ENCODE data around the gene TEX11. TPM values are rescaled to one million over a fixed set of nuclear protein-coding genes. Genes with fewer than 3 reads are reported as not detected.
"Not testable (repeated sequence)": the region's sequence is repeated elsewhere in the genome, so short reads cannot be mapped to it uniquely, and the experiment has no call there.

The TEX11 gene
- total and polyA plus RNA-seq, 11 donors, result not detected

GRCh38 chrX:70577442-70577841, 331.1 kb downstream of the TEX11 start:
- no peak for DNase-seq
- no peak for ATAC-seq
- Histone ChIP-seq H3K27me3 (no peaks in the 10 kb centered on the region), H3K36me3 (no peaks in the 10 kb centered on the region), H3K27ac (no peak overlapping the region), H3K9me3 (peaks cover 0 to 19% (median 0%) of the 10 kb centered on the region in 12 donors), H3K4me1 (no peaks in the 10 kb centered on the region), H3K4me3 (no peak overlapping the region)
- WGBS, 4 donors, result 73 to 87% (median 80%) methylated on average over 4 of the region's 4 CpGs
- TF ChIP-seq CTCF (IDR thresholded peaks at IDR 0.05), result no peak
- TF ChIP-seq POLR2A (IDR thresholded peaks at IDR 0.05), result no peak
- intact Hi-C loops (cut with DNase I), result no loop called here

GRCh38 chrX:70569922-70570576, 338.5 kb downstream of the TEX11 start:
- H3K27me3 ChIP-seq; ATAC-seq; DNase-seq; intact Hi-C loops (cut with DNase I); H3K9me3 ChIP-seq; H3K36me3 ChIP-seq; H3K4me1 ChIP-seq; H3K27ac ChIP-seq; H3K4me3 ChIP-seq: not testable (repeated sequence)
- WGBS, 4 donors, result 87 to 90% (median 88%) methylated on average over 17 to 21 of the region's 21 CpGs

GRCh38 chrX:70554948-70555347, 353.6 kb downstream of the TEX11 start:
- H3K4me3 ChIP-seq, result no peak overlapping the region
- H3K36me3 ChIP-seq, result no peaks in the 10 kb centered on the region
- peaks cover 0 to 9% (median 0%) of the 10 kb centered on the region in 12 donors for H3K9me3 ChIP-seq
- ATAC-seq (no peak), DNase-seq (no peak)
- H3K27me3 ChIP-seq, result no peaks in the 10 kb centered on the region
- TF ChIP-seq CTCF (IDR thresholded peaks at IDR 0.05) (no peak), POLR2A (IDR thresholded peaks at IDR 0.05) (no peak)
- 68 to 87% (median 77%) methylated on average over 5 of the region's 5 CpGs for WGBS, 4 donors
- intact Hi-C loops (cut with DNase I), result loop anchor here in 8 of 10 donors (1.0 to 10.0 kb wide), 4 partner anchors 100 to 103 kb away; no protein-coding TSS in a partner anchor
- no peak overlapping the region for H3K27ac ChIP-seq
- H3K4me1 ChIP-seq, result no peaks in the 10 kb centered on the region

- 15 to 37% (median 28%) methylated on average over 2 of the region's 2 CpGs for WGBS, 4 donors
- H3K9me3 ChIP-seq, result peaks cover 0 to 6% (median 0%) of the 10 kb centered on the region in 12 donors
- H3K4me1 ChIP-seq, result no peaks in the 10 kb centered on the region
- DNase-seq (no peak), ATAC-seq (no peak)
- H3K27ac ChIP-seq, result no peak overlapping the region
- H3K36me3 ChIP-seq, result no peaks in the 10 kb centered on the region
- no peak overlapping the region for H3K4me3 ChIP-seq
- no peaks in the 10 kb centered on the region for H3K27me3 ChIP-seq
- TF ChIP-seq POLR2A (IDR thresholded peaks at IDR 0.05) (no peak), CTCF (IDR thresholded peaks at IDR 0.05) (no peak)
- intact Hi-C loops (cut with DNase I), result loop anchor here in 8 of 10 donors (1.0 to 10.0 kb wide), 4 partner anchors 100 to 102 kb away; no protein-coding TSS in a partner anchor
Observed at GRCh38 chrX:70554523-70554922, 354.0 kb downstream of the TEX11 start.

All from heart left ventricle (tissue), 16 donors.